Naive thymus-derived CD4-positive, alpha-beta T cell (primary cell): ENCODE results near the gene NEDD4L. TPM values are rescaled to one million over a fixed set of nuclear protein-coding genes. Genes with fewer than 3 reads are reported as not detected.

Source experiments
- ATAC-seq: fragments of 150-1000 bp; cut with Tn5 transposase; 2 replicates; pipeline ENCODE4 v1.10.0; 2021; ENCODE audit warnings: mild to moderate bottlenecking, moderate library complexity
- CTCF ChIA-PET: fragments of 350-600 bp; sonication (Branson Sonifier 250); formaldehyde crosslinking; loops from one replicate; lab custom pipeline; 2021; ENCODE audit warnings: antibody characterized with exemption; lab: Charles Lee
- POLR2A ChIA-PET: fragments of 350-600 bp; sonication (Branson Sonifier 250); formaldehyde crosslinking; loops from one replicate; lab custom pipeline; 2021; ENCODE audit warnings: antibody characterized with exemption, inconsistent platforms; lab: Charles Lee
- DNase-seq, 9 donors: peaks; one replicate each; pipeline versions ENCODE4 v3.0.0 to v3.0.0-alpha.2; 2020 to 2022; ENCODE audit warnings: mixed read lengths in 1 of 9
- H3K27ac ChIP-seq: one replicate; pipeline ENCODE4 v1.7.0; 2013; ENCODE audit warnings: mild to moderate bottlenecking, low read depth, low read length, moderate library complexity
- H3K27me3 ChIP-seq, 2 donors: one replicate each; pipeline ENCODE4 v1.7.0; 2013; ENCODE audit warnings: low read length in 2 of 2, mild to moderate bottlenecking in 2 of 2, moderate library complexity in 2 of 2; ENCODE audit not compliant: control insufficient read depth in 2 of 2, insufficient read depth in 2 of 2
- H3K36me3 ChIP-seq, 3 experiments: 1 replicate in 2 of 3; 2 replicates in 1 of 3; pipeline ENCODE4 v1.7.0; 2013; ENCODE audit warnings: low read length in 3 of 3, mild to moderate bottlenecking in 3 of 3, moderate library complexity in 1 of 3; ENCODE audit not compliant: insufficient read depth in 3 of 3, control insufficient read depth in 2 of 3
- H3K4me1 ChIP-seq, 2 donors: one replicate each; pipeline ENCODE4 v1.7.0; 2013; ENCODE audit warnings: low read length in 2 of 2, mild to moderate bottlenecking in 2 of 2, moderate library complexity in 1 of 2; ENCODE audit not compliant: control insufficient read depth in 2 of 2, insufficient read depth in 2 of 2
- H3K4me3 ChIP-seq: 2 replicates; pipeline ENCODE4 v1.7.0; 2013; ENCODE audit warnings: mild to moderate bottlenecking, low read length
- H3K9me3 ChIP-seq, 3 experiments: 1 replicate in 2 of 3; 2 replicates in 1 of 3; pipeline ENCODE4 v1.7.0; 2013; ENCODE audit warnings: low read length in 3 of 3; ENCODE audit not compliant: control insufficient read depth in 2 of 3
- H3K27ac Mint-ChIP-seq, 9 donors: one replicate each; pipeline ENCODE4 v1.8.0; 2020 to 2022; ENCODE audit warnings: mixed read lengths in 9 of 9, mild to moderate bottlenecking in 8 of 9, moderate library complexity in 5 of 9, inconsistent platforms in 2 of 9
- H3K27me3 Mint-ChIP-seq, 5 donors: one replicate each; pipeline ENCODE4 v1.8.0; 2021 to 2022; ENCODE audit warnings: mixed read lengths in 5 of 5, mild to moderate bottlenecking in 1 of 5
- H3K36me3 Mint-ChIP-seq, 5 donors: one replicate each; pipeline ENCODE4 v1.8.0; 2020 to 2022; ENCODE audit warnings: mixed read lengths in 5 of 5, mild to moderate bottlenecking in 3 of 5, inconsistent platforms in 1 of 5
- H3K4me1 Mint-ChIP-seq, 7 donors: one replicate each; pipeline ENCODE4 v1.8.0; 2020 to 2022; ENCODE audit warnings: mixed read lengths in 7 of 7, mild to moderate bottlenecking in 3 of 7, inconsistent platforms in 1 of 7
- H3K4me3 Mint-ChIP-seq, 10 donors: one replicate each; pipeline ENCODE4 v1.8.0; 2020 to 2022; ENCODE audit warnings: mild to moderate bottlenecking in 10 of 10, mixed read lengths in 10 of 10, moderate library complexity in 6 of 10, inconsistent platforms in 2 of 10
- H3K9me3 Mint-ChIP-seq, 11 donors: one replicate each; pipeline ENCODE4 v1.8.0; 2020 to 2022; ENCODE audit warnings: mixed read lengths in 11 of 11, mild to moderate bottlenecking in 4 of 11, inconsistent platforms in 1 of 11, moderate library complexity in 1 of 11
- intact Hi-C, 2 donors: fragments of 100-400 bp; cut with micrococcal nuclease; formaldehyde crosslinking; loops; one replicate each; pipeline ENCODE4 v1.15.1; 2023
- polyA plus RNA-seq, 2 donors: library from polyadenylated mRNA; unstranded; fragments of 300-500 nt; fragmentation: Illumina TruSeq; gene quantifications; one replicate each; pipeline ENCODE4 v1.2.3, GENCODE V29; 2021
- total RNA-seq, 6 experiments: library from RNA in 5 of 6; stranded (reverse) in 5 of 6; gene quantifications; 1 replicate in 5 of 6; 2 replicates in 1 of 6; pipeline ENCODE4 v1.2.3 and lab custom pipeline; 2021 to 2026

Gene NEDD4L
- total and polyA plus RNA-seq, 7 experiments from 2014 or later = 1.1 to 10.3 (median 4.2) TPM

DNA sequence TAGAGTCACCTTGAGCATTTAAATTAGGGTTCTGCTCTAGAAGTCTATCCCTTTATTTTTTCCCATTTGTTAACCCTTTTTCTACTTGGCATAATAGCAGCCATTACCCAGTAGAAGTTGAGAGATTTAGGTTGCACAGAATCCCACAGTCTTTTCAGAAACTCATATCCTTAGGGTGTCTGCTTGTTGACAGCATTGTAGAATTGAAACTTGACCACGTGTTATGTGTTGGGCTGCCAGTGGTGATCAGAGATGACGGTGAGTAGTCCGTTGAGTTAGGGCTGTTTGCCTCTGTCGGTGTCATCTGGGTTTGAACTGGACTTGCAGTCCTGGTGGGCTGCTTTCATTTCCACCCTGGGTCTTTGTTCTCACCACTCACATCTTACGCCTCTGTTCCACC lies 114.4 kb downstream of the NEDD4L start:
- no peaks in the 10 kb centered on the region for H3K9me3 ChIP-seq
- H3K27ac ChIP-seq = no peak overlapping the region
- DNase-seq (no peak), ATAC-seq (no peak)
- H3K36me3 ChIP-seq = no peaks in the 10 kb centered on the region
- intact Hi-C loops = no loop called here
- no peaks in the 10 kb centered on the region for H3K27me3 ChIP-seq
- no peaks in the 10 kb centered on the region for H3K4me1 Mint-ChIP-seq
- no peaks in the 10 kb centered on the region for H3K9me3 Mint-ChIP-seq
- H3K27me3 Mint-ChIP-seq = peaks cover 0 to 14% (median 2%) of the 10 kb centered on the region in 5 donors
- H3K27ac Mint-ChIP-seq = no peak overlapping the region
- POLR2A ChIA-PET = no interaction called here
- H3K4me3 ChIP-seq = no peak overlapping the region
- CTCF ChIA-PET = no interaction called here
- no peak overlapping the region for H3K4me3 Mint-ChIP-seq
- no peaks in the 10 kb centered on the region for H3K4me1 ChIP-seq
- peaks cover 0 to 4% (median 0%) of the 10 kb centered on the region in 5 donors for H3K36me3 Mint-ChIP-seq

DNA sequence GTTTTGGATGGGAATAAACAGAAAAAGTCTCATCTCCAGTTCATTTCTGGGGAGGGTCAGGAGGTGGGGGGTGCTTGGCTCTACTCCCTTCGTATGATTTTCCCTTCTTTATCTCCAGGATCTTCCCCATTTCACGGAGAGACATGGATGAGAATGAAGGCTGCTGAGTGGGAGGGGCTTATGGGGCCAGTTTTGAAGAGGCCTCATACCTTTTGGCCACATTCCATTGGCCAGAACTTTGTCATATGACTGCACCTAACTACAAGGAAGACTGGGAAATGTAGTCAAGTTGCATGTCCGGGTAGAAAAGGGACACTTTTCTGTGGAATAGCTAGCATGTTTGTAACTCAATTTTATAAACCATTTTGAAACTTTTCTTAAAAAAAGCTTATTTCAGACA lies 117.6 kb downstream of the NEDD4L start:
- Histone ChIP-seq H3K27ac (no peak overlapping the region), H3K36me3 (no peaks in the 10 kb centered on the region), H3K27me3 (no peaks in the 10 kb centered on the region), H3K9me3 (no peaks in the 10 kb centered on the region), H3K4me1 (no peaks in the 10 kb centered on the region), H3K4me3 (no peak overlapping the region)
- intact Hi-C loops = no loop called here
- Mint-ChIP-seq H3K4me3 (no peak overlapping the region), H3K36me3 (peaks cover 0 to 4% (median 0%) of the 10 kb centered on the region in 5 donors), H3K9me3 (no peaks in the 10 kb centered on the region), H3K27ac (no peak overlapping the region), H3K27me3 (peaks cover 0 to 14% (median 8%) of the 10 kb centered on the region in 5 donors), H3K4me1 (no peaks in the 10 kb centered on the region)
- ChIA-PET POLR2A (interaction anchor here (0.6 kb wide), 1 partner anchor 566 kb away, joined by 9 read pairs; no protein-coding TSS in a partner anchor), CTCF (no interaction called here)
- ATAC-seq (no peak), DNase-seq (no peak)

DNA sequence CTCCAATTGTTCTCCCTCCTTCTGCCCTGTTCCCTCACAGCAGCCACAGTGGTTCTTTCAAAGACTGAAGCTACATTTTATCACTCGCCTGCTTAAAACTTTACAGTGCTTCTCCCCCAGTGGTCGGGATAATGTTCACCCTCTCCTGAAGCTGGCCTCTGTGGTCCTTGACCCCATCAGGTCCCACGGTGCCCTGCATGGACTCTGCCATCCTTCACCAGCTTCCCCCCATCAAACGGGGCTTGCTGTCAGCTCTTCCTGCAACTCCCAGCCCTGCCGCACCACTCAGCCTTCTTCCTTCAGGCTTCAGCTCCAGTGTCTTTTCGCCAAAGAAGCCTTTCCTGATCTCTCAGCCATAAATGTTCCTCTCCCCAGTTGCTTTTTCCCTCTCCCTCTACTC lies 118.1 kb downstream of the NEDD4L start:
- Mint-ChIP-seq H3K27ac (no peak overlapping the region), H3K4me3 (no peak overlapping the region)
- CTCF ChIA-PET = no interaction called here

DNA sequence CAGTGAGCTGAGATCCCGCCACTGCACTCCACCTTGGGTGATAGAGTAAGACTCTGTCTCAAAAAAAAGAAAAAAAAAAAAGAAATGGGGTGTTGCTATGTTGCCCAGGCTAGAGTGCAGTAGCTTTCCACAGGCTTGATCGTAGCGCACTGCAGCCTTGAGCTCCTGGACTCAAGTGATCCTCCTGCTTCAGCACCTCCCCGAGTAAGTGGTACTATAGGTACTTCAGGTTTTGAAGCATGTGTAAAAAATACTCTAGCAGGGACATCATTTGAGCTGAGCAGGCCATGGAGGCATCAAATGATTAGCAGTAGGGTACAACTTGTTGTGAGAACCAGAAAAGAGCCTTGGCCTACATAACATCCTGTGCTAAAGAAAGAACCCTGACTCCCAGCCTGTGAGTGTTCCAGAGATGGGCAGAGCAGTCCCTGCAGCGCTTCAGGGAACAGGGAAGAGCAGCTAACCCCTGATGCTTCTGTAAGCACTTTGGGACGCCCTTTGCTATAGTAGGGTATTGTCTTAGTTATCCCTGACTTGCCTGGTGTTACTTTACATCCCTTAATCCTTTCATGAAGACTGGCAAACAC lies 119.1 kb downstream of the NEDD4L start:
- Mint-ChIP-seq H3K36me3 (peaks cover 0 to 4% (median 0%) of the 10 kb centered on the region in 5 donors), H3K27me3 (peaks cover 0 to 14% (median 8%) of the 10 kb centered on the region in 5 donors), H3K4me1 (no peaks in the 10 kb centered on the region), H3K4me3 (no peak overlapping the region), H3K9me3 (no peaks in the 10 kb centered on the region), H3K27ac (no peak overlapping the region)
- Histone ChIP-seq H3K27me3 (no peaks in the 10 kb centered on the region), H3K27ac (no peak overlapping the region), H3K9me3 (no peaks in the 10 kb centered on the region), H3K36me3 (no peaks in the 10 kb centered on the region), H3K4me1 (no peaks in the 10 kb centered on the region), H3K4me3 (no peak overlapping the region)
- no peak for DNase-seq
- ATAC-seq = no peak
- POLR2A ChIA-PET = no interaction called here
- intact Hi-C loops = no loop called here
- CTCF ChIA-PET = no interaction called here

More for the DNA sequence above, 118.1 kb downstream of the NEDD4L start:
- no peaks in the 10 kb centered on the region for H3K9me3 ChIP-seq
- POLR2A ChIA-PET = interaction anchor here (0.6 kb wide), 1 partner anchor 566 kb away, joined by 9 read pairs; no protein-coding TSS in a partner anchor
- Mint-ChIP-seq H3K36me3 (peaks cover 0 to 4% (median 0%) of the 10 kb centered on the region in 5 donors), H3K27me3 (peaks cover 0 to 14% (median 8%) of the 10 kb centered on the region in 5 donors), H3K9me3 (no peaks in the 10 kb centered on the region), H3K4me1 (no peaks in the 10 kb centered on the region)
- H3K4me3 ChIP-seq = no peak overlapping the region
- no peak for DNase-seq
- no peak for ATAC-seq
- no peaks in the 10 kb centered on the region for H3K36me3 ChIP-seq
- H3K27ac ChIP-seq = no peak overlapping the region
- H3K27me3 ChIP-seq = no peaks in the 10 kb centered on the region
- intact Hi-C loops = no loop called here
- no peaks in the 10 kb centered on the region for H3K4me1 ChIP-seq

DNA sequence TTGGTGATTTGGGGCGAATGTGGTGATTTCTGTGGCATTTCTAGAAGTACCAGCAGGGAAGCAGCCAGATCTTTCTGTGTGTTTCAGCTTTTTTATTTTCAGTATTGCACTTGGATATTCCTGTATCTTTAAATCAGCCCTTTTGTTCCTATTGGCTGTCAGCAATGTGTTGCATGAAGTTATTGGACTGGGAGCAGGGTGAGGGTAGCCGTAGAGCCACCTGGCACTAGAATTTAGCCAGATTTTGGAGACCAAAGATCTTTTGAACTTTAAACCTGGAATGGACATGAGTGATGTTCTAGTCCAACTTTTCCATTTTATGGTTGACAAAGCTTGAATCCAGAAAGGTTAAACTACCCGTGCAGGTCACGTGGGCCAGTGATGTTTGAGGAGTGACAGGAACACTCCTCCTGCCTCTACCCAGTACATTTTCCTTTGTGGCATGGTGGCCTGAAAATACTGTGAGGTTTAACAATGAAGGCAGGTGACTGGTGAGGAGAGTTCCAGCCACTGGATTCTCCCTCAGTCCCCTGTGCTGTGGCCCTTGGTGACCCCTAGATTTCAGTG lies 122.3 kb downstream of the NEDD4L start:
- ATAC-seq = no peak

DNA sequence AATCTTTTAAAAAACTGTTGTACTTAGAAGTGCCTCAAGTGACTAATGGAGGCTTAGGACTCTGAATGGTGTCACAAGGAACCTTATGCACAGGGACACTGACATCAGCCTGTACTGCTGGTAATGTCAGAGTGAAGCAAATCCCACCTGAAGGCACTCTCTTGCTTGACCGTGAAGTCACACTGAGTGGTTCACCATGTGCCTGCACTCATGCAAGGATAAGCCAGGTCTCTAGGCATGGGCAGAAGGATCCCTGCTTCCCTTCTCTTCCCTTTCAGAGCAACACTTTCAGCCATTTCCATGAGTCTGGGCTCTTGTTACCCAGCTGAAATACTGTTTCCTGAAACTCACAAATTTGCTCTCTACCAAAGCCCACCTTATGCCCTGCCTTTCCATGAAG lies 123.0 kb downstream of the NEDD4L start:
- ChIA-PET CTCF (no interaction called here), POLR2A (no interaction called here)
- Mint-ChIP-seq H3K4me3 (no peak overlapping the region), H3K4me1 (no peaks in the 10 kb centered on the region), H3K9me3 (no peaks in the 10 kb centered on the region), H3K27me3 (peaks cover 0 to 11% (median 6%) of the 10 kb centered on the region in 5 donors), H3K36me3 (peaks cover 0 to 4% (median 0%) of the 10 kb centered on the region in 5 donors), H3K27ac (no peak overlapping the region)
- intact Hi-C loops = no loop called here
- H3K27ac ChIP-seq = no peak overlapping the region
- no peak overlapping the region for H3K4me3 ChIP-seq
- no peaks in the 10 kb centered on the region for H3K9me3 ChIP-seq
- no peaks in the 10 kb centered on the region for H3K27me3 ChIP-seq
- DNase-seq = no peak
- ATAC-seq = no peak
- no peaks in the 10 kb centered on the region for H3K4me1 ChIP-seq
- H3K36me3 ChIP-seq = no peaks in the 10 kb centered on the region

More for the DNA sequence above, 122.3 kb downstream of the NEDD4L start:
- no peak overlapping the region for H3K4me3 Mint-ChIP-seq
- peaks cover 0 to 4% (median 0%) of the 10 kb centered on the region in 5 donors for H3K36me3 Mint-ChIP-seq
- H3K4me3 ChIP-seq = no peak overlapping the region
- H3K27ac Mint-ChIP-seq = no peak overlapping the region
- no peaks in the 10 kb centered on the region for H3K4me1 Mint-ChIP-seq
- no peaks in the 10 kb centered on the region for H3K9me3 Mint-ChIP-seq
- H3K36me3 ChIP-seq = no peaks in the 10 kb centered on the region
- ChIA-PET POLR2A (no interaction called here), CTCF (no interaction called here)
- no peak for DNase-seq
- H3K9me3 ChIP-seq = no peaks in the 10 kb centered on the region
- no peak overlapping the region for H3K27ac ChIP-seq
- H3K27me3 ChIP-seq = no peaks in the 10 kb centered on the region
- peaks cover 0 to 11% (median 7%) of the 10 kb centered on the region in 5 donors for H3K27me3 Mint-ChIP-seq
- intact Hi-C loops = no loop called here
- H3K4me1 ChIP-seq = no peaks in the 10 kb centered on the region

DNA sequence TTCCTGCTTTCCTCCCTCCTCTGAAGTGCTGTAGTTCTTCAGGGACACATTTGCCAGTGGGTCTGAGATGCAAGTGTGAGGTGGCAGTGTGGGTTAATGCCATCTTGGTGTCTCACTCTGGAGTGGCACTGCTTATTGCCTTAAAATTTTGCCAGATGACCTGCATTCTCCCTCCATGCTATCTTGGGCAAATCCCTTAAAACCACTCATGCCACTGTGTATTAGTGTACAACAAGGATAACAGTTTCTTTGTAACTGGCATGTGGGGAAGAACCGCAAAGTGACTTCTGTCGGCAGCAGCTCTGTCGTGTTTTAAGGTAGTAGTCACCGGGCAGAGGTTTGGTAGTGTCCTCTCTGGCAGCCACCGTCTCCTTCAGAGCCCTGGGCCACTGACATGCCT lies 124.2 kb downstream of the NEDD4L start:
- intact Hi-C loops = no loop called here
- H3K4me1 ChIP-seq = no peaks in the 10 kb centered on the region
- ATAC-seq (no peak), DNase-seq (no peak)
- CTCF ChIA-PET = no interaction called here
- Mint-ChIP-seq H3K36me3 (no peaks in the 10 kb centered on the region), H3K4me1 (no peaks in the 10 kb centered on the region), H3K27me3 (peaks cover 0 to 13% (median 0%) of the 10 kb centered on the region in 5 donors), H3K9me3 (no peaks in the 10 kb centered on the region), H3K4me3 (no peak overlapping the region), H3K27ac (no peak overlapping the region)
- H3K27ac ChIP-seq = no peak overlapping the region
- no peaks in the 10 kb centered on the region for H3K36me3 ChIP-seq
- H3K27me3 ChIP-seq = no peaks in the 10 kb centered on the region
- H3K9me3 ChIP-seq = no peaks in the 10 kb centered on the region
- POLR2A ChIA-PET = interaction anchor here (0.6 kb wide), 1 partner anchor 59 kb away, joined by 3 read pairs; no protein-coding TSS in a partner anchor
- H3K4me3 ChIP-seq = no peak overlapping the region
